Kidney epithelial cell (primary cell): ENCODE data around the gene STOML2. TPM values are rescaled to one million over a fixed set of nuclear protein-coding genes. Genes with fewer than 3 reads are reported as not detected.

Experiments
- DNase-seq: peaks from one replicate; pipeline ENCODE4 v3.0.0-alpha.2; 2010; ENCODE audit warnings: low read depth
- H3K27me3 ChIP-seq: 2 replicates; pipeline ENCODE4 v1.6.0; 2011; ENCODE audit warnings: low read length; ENCODE audit not compliant: control insufficient read depth, insufficient read depth
- H3K36me3 ChIP-seq: 2 replicates; pipeline ENCODE4 v1.5.1; 2011; ENCODE audit warnings: low read length; ENCODE audit not compliant: control insufficient read depth, insufficient read depth
- H3K4me3 ChIP-seq: 2 replicates; pipeline ENCODE4 v1.5.1; 2011; ENCODE audit warnings: low read depth, mild to moderate bottlenecking, control low read depth, low read length
- CTCF ChIP-seq: IDR thresholded peaks from 2 replicates; pipeline ENCODE4 v1.5.1; 2011; ENCODE audit warnings: mild to moderate bottlenecking, moderate library complexity, low read length, control low read depth, inconsistent platforms; ENCODE audit not compliant: insufficient read depth, poor library complexity, severe bottlenecking
- total RNA-seq: library from RNA; depleted of rRNA; stranded (reverse); fragments of >200 nt; gene quantifications from 2 replicates; pipeline ENCODE4 v1.2.3, GENCODE V29; 2015

Gene STOML2
- total RNA-seq, 1 donor from 2014 or later = 264 TPM

- Histone ChIP-seq H3K27me3 (no peaks in the 10 kb centered on the region), H3K4me3 (no peak overlapping the region), H3K36me3 (no peaks in the 10 kb centered on the region)
- DNase-seq = no peak
- TF ChIP-seq CTCF = no peak
Observed at GRCh38 chr9:35078066-35078465, 24.9 kb downstream of the STOML2 start.

GRCh38 chr9:35076848-35077247 is 26.1 kb downstream of the STOML2 start:
- H3K36me3 ChIP-seq = no peaks in the 10 kb centered on the region
- no peak for DNase-seq
- H3K27me3 ChIP-seq = no peaks in the 10 kb centered on the region
- TF ChIP-seq CTCF = no peak
- H3K4me3 ChIP-seq = no peak overlapping the region

GRCh38 chr9:35075358-35075757 is 27.6 kb downstream of the STOML2 start:
- Histone ChIP-seq H3K4me3 (no peak overlapping the region), H3K27me3 (no peaks in the 10 kb centered on the region), H3K36me3 (peaks cover under 1% of the 10 kb centered on the region)
- TF ChIP-seq CTCF = no peak
- no peak for DNase-seq

DNA sequence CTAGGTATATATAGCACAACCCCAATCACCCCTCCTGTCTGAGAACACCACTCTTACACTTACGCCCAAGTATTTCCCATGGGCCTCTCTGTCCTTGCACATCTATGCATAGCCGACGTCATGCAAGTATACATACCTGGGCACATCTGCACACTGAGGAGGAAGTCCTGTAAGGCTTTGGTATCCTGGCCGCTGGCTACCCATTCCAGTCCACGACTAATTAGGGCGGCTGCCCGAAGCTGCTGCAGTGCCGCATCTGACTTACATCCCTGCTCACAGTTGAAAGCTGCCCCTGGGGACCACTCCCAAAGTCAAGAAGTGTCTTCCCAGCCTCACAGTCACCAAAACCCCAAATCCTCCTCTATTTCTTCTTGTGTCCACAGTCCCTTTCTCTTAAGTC is 28.1 kb downstream of the STOML2 start:
- Histone ChIP-seq H3K36me3 (peaks cover 1% of the 10 kb centered on the region), H3K27me3 (no peaks in the 10 kb centered on the region), H3K4me3 (no peak overlapping the region)
- TF ChIP-seq CTCF = no peak
- DNase-seq = no peak

DNA sequence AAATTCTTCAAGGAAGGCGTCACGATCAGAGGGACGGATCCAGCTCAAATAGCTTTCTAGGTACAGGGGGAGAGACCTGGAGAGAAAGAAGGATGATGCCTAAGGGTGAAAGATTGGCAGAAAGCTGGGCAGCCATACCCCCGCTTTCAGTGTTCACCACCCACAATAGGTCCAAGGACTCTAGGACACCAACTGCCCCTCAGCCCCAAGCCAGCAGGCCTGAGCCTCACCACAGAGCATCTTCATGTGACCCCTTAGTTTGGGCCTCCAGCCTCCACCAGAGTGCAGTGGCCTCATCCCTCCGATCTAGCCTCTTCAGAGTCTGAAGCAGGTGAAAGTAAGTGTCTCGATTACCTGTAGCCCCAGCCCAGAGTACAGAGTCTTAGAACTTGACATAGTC is 28.8 kb downstream of the STOML2 start:
- H3K27me3 ChIP-seq = no peaks in the 10 kb centered on the region
- H3K36me3 ChIP-seq = peaks cover 1% of the 10 kb centered on the region
- DNase-seq = no peak
- no peak overlapping the region for H3K4me3 ChIP-seq
- no peak for TF ChIP-seq CTCF

DNA sequence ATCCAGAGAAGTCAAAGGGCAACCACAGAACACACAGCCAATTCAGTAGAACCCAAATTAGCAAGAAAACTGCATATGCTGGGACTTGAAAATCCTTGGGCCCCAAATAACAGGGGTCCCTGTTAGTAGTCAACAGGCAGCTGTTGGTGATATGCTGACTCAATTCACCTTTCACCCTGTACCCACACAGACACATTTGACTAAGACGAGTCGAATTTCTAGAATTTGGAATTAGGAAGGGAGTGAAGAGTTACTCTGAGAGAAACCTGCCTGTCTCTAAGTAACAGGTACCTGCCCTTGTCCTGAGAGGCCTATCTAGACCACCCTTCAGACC is 29.7 kb downstream of the STOML2 start:
- no peaks in the 10 kb centered on the region for H3K27me3 ChIP-seq
- TF ChIP-seq CTCF = no peak
- peaks cover 1% of the 10 kb centered on the region for H3K36me3 ChIP-seq
- no peak for DNase-seq
- H3K4me3 ChIP-seq = no peak overlapping the region
